Prostate gland (tissue), 2 donors: ENCODE data around the gene HDDC3. TPM values are rescaled to one million over a fixed set of nuclear protein-coding genes. Genes with fewer than 3 reads are reported as not detected.

ENCODE experiments used
- DNase-seq: peaks from one replicate; pipeline ENCODE4 v3.0.0-alpha.2; 2019; ENCODE audit warnings: low spot score
- H3K27ac ChIP-seq, 2 donors: fragments of 200-600 bp; sonication (generic); 2 replicates each; pipeline ENCODE4 v1.5.1; 2017 to 2019
- H3K27me3 ChIP-seq: fragments of 200-600 bp; sonication (generic); replicated peaks from 2 replicates; pipeline ENCODE4 v1.5.1; 2019; ENCODE audit not compliant: insufficient read depth
- H3K36me3 ChIP-seq, 2 donors: fragments of 200-600 bp; sonication (generic); 1 replicate in 1 of 2; 2 replicates in 1 of 2; pipeline versions ENCODE4 v1.5.1 to v1.8.1; 2017 to 2019
- H3K4me1 ChIP-seq: fragments of 200-600 bp; sonication (generic); replicated peaks from 2 replicates; pipeline ENCODE4 v1.5.1; 2019
- H3K4me3 ChIP-seq, 2 donors: fragments of 200-600 bp; sonication (generic); 2 replicates each; pipeline ENCODE4 v1.5.1; 2017 to 2019
- H3K9me3 ChIP-seq: fragments of 200-600 bp; sonication (generic); 2 replicates; pipeline ENCODE4 v1.5.1; 2017
- CTCF ChIP-seq, 4 experiments: fragments of 200-600 bp in 2 of 4; fragments of 450-650 bp in 2 of 4; sonication (generic) in 2 of 4; IDR thresholded peaks; 1 replicate in 3 of 4; 2 replicates in 1 of 4; pipeline ENCODE4 v1.5.1; 2016 to 2019; ENCODE audit warnings: antibody characterized with exemption in 4 of 4, mild to moderate bottlenecking in 2 of 4, moderate library complexity in 2 of 4
- POLR2A ChIP-seq: fragments of 450-650 bp; IDR thresholded peaks from one replicate; pipeline ENCODE4 v1.6.1; 2016; ENCODE audit warnings: antibody characterized with exemption, mild to moderate bottlenecking
- POLR2AphosphoS5 ChIP-seq: sonication (generic); formaldehyde crosslinking; IDR thresholded peaks from one replicate; pipeline ENCODE4 v1.6.1; 2017; ENCODE audit warnings: antibody characterized with exemption
- WGBS: methylation state at CpG from one replicate; pipeline ENCODE4 v1.1.5; 2018; 5-methylcytosine and 5-hydroxymethylcytosine counted together
- intact Hi-C: fragments of 100-400 bp; cut with DNase I; formaldehyde crosslinking; loops from one replicate; pipeline ENCODE4 v1.14.2; 2022
- total RNA-seq, 2 donors: library from RNA; depleted of rRNA; stranded (reverse); fragments of >200 nt; gene quantifications; one replicate each; pipeline ENCODE4 v1.1.0, GENCODE V29; 2016

HDDC3 gene
- total RNA-seq, 2 donors from 2014 or later: 16.2 to 30.6 TPM

DNA sequence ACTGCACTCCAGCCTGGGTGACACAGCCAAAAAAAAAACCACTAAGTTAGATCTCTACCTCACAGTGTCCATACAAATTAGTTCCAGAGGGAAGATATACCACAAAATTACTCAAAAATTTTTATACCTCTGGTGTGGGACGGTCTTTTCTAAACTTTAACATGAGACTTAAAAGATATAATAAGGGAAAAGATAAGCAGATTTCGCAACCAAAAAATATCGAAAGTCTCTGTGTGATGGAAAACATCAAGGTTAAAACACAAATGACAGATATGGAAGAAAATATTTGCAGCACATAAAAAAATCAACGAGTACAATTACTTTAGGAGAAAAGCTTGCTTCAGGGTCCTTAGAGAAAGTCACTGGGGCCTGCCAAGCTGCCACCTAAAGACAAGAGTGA, 10.5 kb downstream of the HDDC3 start:
- 87% methylated on average over 4 of the region's 4 CpGs for WGBS
- Histone ChIP-seq H3K9me3 (no peaks in the 10 kb centered on the region), H3K27ac (no peak overlapping the region), H3K4me1 (no peaks in the 10 kb centered on the region), H3K4me3 (no peak overlapping the region), H3K36me3 (peaks cover 10 to 12% of the 10 kb centered on the region in 2 donors), H3K27me3 (no peaks in the 10 kb centered on the region)
- intact Hi-C loops: no loop called here
- no peak for TF ChIP-seq POLR2A
- no peak for DNase-seq

GRCh38 chr15:90918835-90919234, 13.5 kb downstream of the HDDC3 start:
- Histone ChIP-seq H3K36me3 (peaks cover 12 to 23% of the 10 kb centered on the region in 2 donors), H3K27ac (no peak overlapping the region), H3K9me3 (no peaks in the 10 kb centered on the region), H3K27me3 (no peaks in the 10 kb centered on the region), H3K4me3 (no peak overlapping the region), H3K4me1 (no peaks in the 10 kb centered on the region)
- intact Hi-C loops: no loop called here
- no peak for DNase-seq
- TF ChIP-seq CTCF (IDR thresholded peaks at IDR 0.05) (no peak), POLR2A (no peak), POLR2AphosphoS5 (no peak)
- WGBS: 93% methylated on average over 6 of the region's 6 CpGs

DNA sequence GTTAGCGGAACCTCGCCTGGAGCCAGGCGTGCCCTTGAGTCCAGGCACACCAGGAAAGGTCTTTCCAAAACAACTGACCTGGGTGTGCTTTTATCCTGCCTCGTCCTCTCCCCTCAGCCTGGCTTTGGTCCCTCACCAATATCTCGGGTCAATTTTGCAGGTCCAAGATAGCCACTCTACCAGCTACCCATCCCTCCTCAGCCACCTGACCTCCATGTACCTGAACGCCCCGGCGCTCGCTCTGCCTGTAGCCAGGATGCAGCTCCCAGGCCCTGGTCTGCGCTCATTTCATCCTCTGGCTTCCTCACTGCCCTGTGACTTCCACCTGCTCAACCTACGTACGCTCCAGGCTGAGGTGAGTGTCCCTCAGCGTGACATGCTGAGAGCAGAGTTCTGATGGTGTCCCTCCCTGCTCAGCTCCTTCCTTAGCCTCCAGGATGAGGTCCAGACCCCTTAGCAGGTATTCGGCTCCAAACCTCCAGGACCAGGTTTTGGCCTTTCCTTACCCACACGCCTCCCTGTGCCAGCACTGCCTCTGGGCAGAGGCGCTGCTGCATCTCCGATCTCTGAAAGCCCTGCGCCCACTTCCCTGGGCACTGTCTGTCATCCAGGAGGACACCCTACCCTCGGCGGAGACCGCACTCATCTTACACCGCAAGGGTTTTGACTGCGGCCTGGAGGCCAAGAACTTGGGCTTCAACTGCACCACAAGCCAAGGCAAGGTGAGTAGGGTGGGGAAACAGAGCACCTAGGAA, 14.1 kb downstream of the HDDC3 start:
- Histone ChIP-seq H3K27me3 (no peaks in the 10 kb centered on the region), H3K27ac (no peak overlapping the region), H3K4me1 (no peaks in the 10 kb centered on the region), H3K4me3 (no peak overlapping the region), H3K9me3 (no peaks in the 10 kb centered on the region), H3K36me3 (peaks cover 12 to 29% of the 10 kb centered on the region in 2 donors)
- TF ChIP-seq CTCF (IDR thresholded peaks at IDR 0.05): no peak
- TF ChIP-seq POLR2A: no peak
- TF ChIP-seq POLR2AphosphoS5: no peak
- DNase-seq: no peak
- WGBS: 92% methylated on average over 23 of the region's 23 CpGs
- intact Hi-C loops: no loop called here

DNA sequence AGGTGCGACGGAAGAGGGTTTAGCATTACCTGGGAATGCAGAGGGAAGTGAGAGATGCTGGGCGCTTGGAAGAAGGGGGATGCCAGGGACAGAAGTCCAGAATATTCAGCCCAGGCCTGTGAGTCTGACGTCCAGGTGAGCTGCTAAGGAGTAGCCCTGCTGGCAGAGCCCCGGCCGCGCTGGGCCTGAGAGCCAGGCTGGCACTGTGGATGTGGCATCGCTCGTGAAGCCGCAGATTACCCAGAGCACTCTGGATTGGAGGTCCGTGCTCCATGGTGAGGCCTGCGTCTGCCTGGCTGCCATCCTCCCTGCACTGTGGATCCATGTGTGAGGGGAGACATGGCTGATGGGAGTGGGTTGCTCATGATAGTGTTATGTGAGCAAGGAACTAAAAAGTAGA, 14.8 kb downstream of the HDDC3 start:
- TF ChIP-seq CTCF (IDR thresholded peaks at IDR 0.05) (no peak), POLR2A (no peak), POLR2AphosphoS5 (no peak)
- WGBS: 92% methylated on average over 12 of the region's 12 CpGs
- DNase-seq: no peak
- no peaks in the 10 kb centered on the region for H3K9me3 ChIP-seq
- H3K4me3 ChIP-seq: no peak overlapping the region
- intact Hi-C loops: no loop called here
- H3K36me3 ChIP-seq: peaks cover 17 to 36% of the 10 kb centered on the region in 2 donors
- H3K27ac ChIP-seq: no peak overlapping the region
- no peaks in the 10 kb centered on the region for H3K27me3 ChIP-seq
- H3K4me1 ChIP-seq: no peaks in the 10 kb centered on the region

DNA sequence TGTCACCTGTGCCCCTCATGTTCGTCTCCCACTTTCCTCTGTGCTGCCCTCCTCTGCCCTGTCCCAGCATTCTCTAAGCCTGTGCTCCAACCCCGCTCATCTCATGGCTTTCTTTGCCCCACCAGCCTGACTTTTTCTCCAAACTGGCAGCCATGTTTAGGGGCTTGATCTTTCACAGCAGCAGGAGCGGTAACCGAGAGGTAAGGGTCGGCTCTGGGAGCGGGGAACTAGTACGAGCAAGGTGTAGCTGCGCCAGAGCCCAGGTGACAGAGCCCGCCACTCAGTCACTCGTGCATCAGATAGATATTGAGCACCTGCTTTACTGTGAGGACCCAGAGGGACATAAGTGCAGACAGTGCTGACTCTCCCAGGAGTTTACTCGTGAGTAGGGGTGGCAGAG, 15.9 kb downstream of the HDDC3 start:
- WGBS: 86% methylated on average over 11 of the region's 11 CpGs

More for the DNA sequence above, 15.9 kb downstream of the HDDC3 start:
- Histone ChIP-seq H3K27ac (no peak overlapping the region), H3K27me3 (no peaks in the 10 kb centered on the region), H3K9me3 (no peaks in the 10 kb centered on the region), H3K4me1 (no peaks in the 10 kb centered on the region), H3K4me3 (no peak overlapping the region), H3K36me3 (peaks cover 24 to 47% of the 10 kb centered on the region in 2 donors)
- TF ChIP-seq POLR2A: no peak
- TF ChIP-seq POLR2AphosphoS5: no peak
- no peak for TF ChIP-seq CTCF (IDR thresholded peaks at IDR 0.05)
- no peak for DNase-seq
- intact Hi-C loops: no loop called here
